Measurements from ENCODE around the gene TEX14.
"Not testable (repeated sequence)": the region's sequence is repeated elsewhere in the genome, so short reads cannot be mapped to it uniquely, and the experiment has no call there.

The TEX14 gene

GRCh38 chr17:58688521-58688920 lies 3.3 kb downstream of the TEX14 start:
- no peak overlapping the region for H3K27ac ChIP-seq
- no peak for TF ChIP-seq ZFX (IDR thresholded peaks at IDR 0.05; ENCODE audit: borderline replicate concordance)
- TF ChIP-seq CTCF (IDR thresholded peaks at IDR 0.05) = no peak

- TF ChIP-seq CTCF (IDR thresholded peaks at IDR 0.05) = no peak
- TF ChIP-seq ZFX (IDR thresholded peaks at IDR 0.05; ENCODE audit: borderline replicate concordance) = no peak
- H3K27ac ChIP-seq = no peak overlapping the region
Measured at GRCh38 chr17:58686980-58687379, 4.9 kb downstream of the TEX14 start.

- not testable (repeated sequence) for H3K27ac ChIP-seq
Measured at GRCh38 chr17:58684462-58684861, 7.4 kb downstream of the TEX14 start.

GRCh38 chr17:58684003-58684402 lies 7.8 kb downstream of the TEX14 start:
- TF ChIP-seq ZFX (IDR thresholded peaks at IDR 0.05; ENCODE audit: borderline replicate concordance) = no peak
- no peak for TF ChIP-seq CTCF (IDR thresholded peaks at IDR 0.05)
- H3K27ac ChIP-seq = no peak overlapping the region

GRCh38 chr17:58680038-58680369 lies 11.8 kb downstream of the TEX14 start:
- TF ChIP-seq ZFX (IDR thresholded peaks at IDR 0.05; ENCODE audit: borderline replicate concordance) = no peak
- TF ChIP-seq CTCF (IDR thresholded peaks at IDR 0.05) = no peak
- peak overlapping the region; percentile 72 for H3K27ac ChIP-seq

- TF ChIP-seq CTCF (IDR thresholded peaks at IDR 0.05) = no peak
- TF ChIP-seq ZFX (IDR thresholded peaks at IDR 0.05; ENCODE audit: borderline replicate concordance) = no peak
- H3K27ac ChIP-seq = peak overlapping the region; percentile 72
Measured at GRCh38 chr17:58679263-58680037, 12.4 kb downstream of the TEX14 start.

GRCh38 chr17:58678287-58678686 lies 13.6 kb downstream of the TEX14 start:
- not testable (repeated sequence) for H3K27ac ChIP-seq

GRCh38 chr17:58677194-58677880 lies 14.5 kb downstream of the TEX14 start:
- H3K27ac ChIP-seq = no peak overlapping the region
- TF ChIP-seq CTCF (IDR thresholded peaks at IDR 0.05) (no peak), ZFX (IDR thresholded peaks at IDR 0.05; ENCODE audit: borderline replicate concordance) (no peak)

Data from 22Rv1 (cell line).